NCI-H2171 treated with DMSO at 0.1 percent for 48 hours (cell line): ENCODE data around the gene CCDC6.

Source experiments
- DNase-seq: peaks from one replicate; lab custom pipeline; 2025; lab: John Stamatoyannopoulos, UW

CCDC6 gene

GRCh38 chr10:59880971-59881510 is 25.3 kb downstream of the CCDC6 start:
- DNase-seq = no peak

GRCh38 chr10:59880019-59880717 is 26.2 kb downstream of the CCDC6 start:
- no peak for DNase-seq

GRCh38 chr10:59879363-59879913 is 26.9 kb downstream of the CCDC6 start:
- DNase-seq = no peak

- DNase-seq = no peak
These were observed 27.4 kb downstream of the CCDC6 start for GRCh38 chr10:59878915-59879314.

GRCh38 chr10:59878289-59878688 is 28.1 kb downstream of the CCDC6 start:
- DNase-seq = no peak

GRCh38 chr10:59877191-59877671 is 29.1 kb downstream of the CCDC6 start:
- no peak for DNase-seq

GRCh38 chr10:59876695-59877094 is 29.7 kb downstream of the CCDC6 start:
- DNase-seq = peak; percentile 32

- peak; percentile 78 for DNase-seq
These were observed 30.1 kb downstream of the CCDC6 start for GRCh38 chr10:59876208-59876607.

- no peak for DNase-seq
These were observed 32.5 kb downstream of the CCDC6 start for GRCh38 chr10:59873896-59874295.

- DNase-seq = peak; percentile 38
These were observed 33.4 kb downstream of the CCDC6 start for GRCh38 chr10:59872892-59873463.

- peak; percentile 76 for DNase-seq
These were observed 36.2 kb downstream of the CCDC6 start for GRCh38 chr10:59870152-59870551.

- no peak for DNase-seq
These were observed 36.8 kb downstream of the CCDC6 start for GRCh38 chr10:59869594-59869940.

- DNase-seq = peak; percentile 7
These were observed 37.4 kb downstream of the CCDC6 start for GRCh38 chr10:59868696-59869593.

- DNase-seq = no peak
These were observed 38.8 kb downstream of the CCDC6 start for GRCh38 chr10:59867590-59867989.

GRCh38 chr10:59865101-59865500 is 41.3 kb downstream of the CCDC6 start:
- DNase-seq = peak; percentile 2

- no peak for DNase-seq
These were observed 42.0 kb downstream of the CCDC6 start for GRCh38 chr10:59864141-59864962.

GRCh38 chr10:59859570-59859969 is 46.8 kb downstream of the CCDC6 start:
- no peak for DNase-seq

GRCh38 chr10:59857921-59858320 is 48.4 kb downstream of the CCDC6 start:
- DNase-seq = no peak

GRCh38 chr10:59857049-59857448 is 49.3 kb downstream of the CCDC6 start:
- no peak for DNase-seq

- DNase-seq = no peak
These were observed 50.3 kb downstream of the CCDC6 start for GRCh38 chr10:59856104-59856503.

GRCh38 chr10:59854571-59854970 is 51.8 kb downstream of the CCDC6 start:
- DNase-seq = no peak
